ENCODE data around the gene THAP3. TPM values are rescaled to one million over a fixed set of nuclear protein-coding genes. Genes with fewer than 3 reads are reported as not detected.

Gene THAP3
- total and polyA plus RNA-seq, 9 of the 15 experiments (the other 6 are each of a cell fraction or from before 2014, with no cell fraction given): 1.9 to 31.2 (median 18.2) TPM

DNA sequence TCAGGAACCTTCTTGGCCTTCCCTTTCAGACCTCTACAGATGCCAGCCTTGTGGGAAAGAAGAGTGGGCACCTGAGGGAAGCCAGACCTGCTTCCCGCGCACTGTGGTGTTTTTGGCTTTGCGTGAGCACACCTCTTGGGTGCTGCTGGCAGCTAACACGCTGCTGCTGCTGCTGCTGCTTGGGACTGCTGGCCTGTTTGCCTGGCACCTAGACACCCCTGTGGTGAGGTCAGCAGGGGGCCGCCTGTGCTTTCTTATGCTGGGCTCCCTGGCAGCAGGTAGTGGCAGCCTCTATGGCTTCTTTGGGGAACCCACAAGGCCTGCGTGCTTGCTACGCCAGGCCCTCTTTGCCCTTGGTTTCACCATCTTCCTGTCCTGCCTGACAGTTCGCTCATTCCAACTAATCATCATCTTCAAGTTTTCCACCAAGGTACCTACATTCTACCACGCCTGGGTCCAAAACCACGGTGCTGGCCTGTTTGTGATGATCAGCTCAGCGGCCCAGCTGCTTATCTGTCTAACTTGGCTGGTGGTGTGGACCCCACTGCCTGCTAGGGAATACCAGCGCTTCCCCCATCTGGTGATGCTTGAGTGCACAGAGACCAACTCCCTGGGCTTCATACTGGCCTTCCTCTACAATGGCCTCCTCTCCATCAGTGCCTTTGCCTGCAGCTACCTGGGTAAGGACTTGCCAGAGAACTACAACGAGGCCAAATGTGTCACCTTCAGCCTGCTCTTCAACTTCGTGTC is 45.9 kb upstream of the THAP3 start:
- Histone ChIP-seq H3K27me3 (ENCODE audit: control insufficient read depth in 2 of 2, insufficient read depth in 2 of 2, low read length in 2 of 2) (no peaks in the 10 kb centered on the region), H3K27ac (ENCODE audit: extremely low read depth, low read depth, low read length) (peak overlapping the region; percentile 49; the same call in 2 of the 3 replicates), H3K4me3 (no peak overlapping the region), H3K36me3 (ENCODE audit: control insufficient read depth, insufficient read depth, low read length) (peaks cover 15% of the 10 kb centered on the region; the same call in 1 of the 3 replicates), H3K9me1 (ENCODE audit: control insufficient read depth, insufficient read depth, low read length) (no peaks in the 10 kb centered on the region), H3K9me3 (replicated peaks; ENCODE audit: control insufficient read depth, insufficient read depth, low read depth, low read length) (no peaks in the 10 kb centered on the region), H3K4me1 (replicated peaks in 1 of 2; ENCODE audit: control insufficient read depth in 2 of 2, insufficient read depth in 2 of 2, low read length in 2 of 2) (peaks cover 30 to 53% of the 10 kb centered on the region in 2 experiments), H3K79me2 (ENCODE audit: control insufficient read depth, insufficient read depth, low read length) (peaks cover 32% of the 10 kb centered on the region), H3K9ac (ENCODE audit: insufficient read depth in 1 of 2, low read depth in 2 of 2, low read length in 2 of 2) (peak overlapping the region; percentile 74 to 96; a peak in 3 of 4 replicates), H4K20me1 (replicated peaks; ENCODE audit: control insufficient read depth, insufficient read depth, low read length) (peaks cover 12% of the 10 kb centered on the region; the same call in 1 of the 2 replicates), H3K4me2 (ENCODE audit: insufficient read depth, low read length) (peak overlapping the region; percentile 96), H2AFZ (ENCODE audit: low read depth, low read length) (peak overlapping the region; percentile 88)
- ChIA-PET POLR2A (interaction anchor here (0.6 to 13.4 kb wide), 7 partner anchors 10 to 39 kb away, joined by 3 to 221 read pairs (median 8); partner anchors contain the start of genes KLHL21 and NOL9), CTCF (ENCODE audit: low intra/inter-chr PET ratio) (no interaction called here)
- no peak for ATAC-seq
- in situ Hi-C loops (cut with MboI): no loop called here
- BruUV-seq (replicated peaks): no TSS peak
- FAIRE-seq: no peak
- intact Hi-C loops (cut with micrococcal nuclease): loop anchor here (1.0 kb wide), 1 partner anchor 24 kb away; the partner anchor contains the start of gene NOL9
- 66% methylated on average over 14 of the region's 14 CpGs for WGBS (ENCODE audit: insufficient coverage, low coverage, missing lambda C conversion rate)
- peak in 1 of 4 experiments; percentile 32 for DNase-seq (ENCODE audit: extremely low read depth in 1 of 4, low spot score in 3 of 4)
- TF ChIP-seq ZKSCAN8 (CRISPR knock-in tag; IDR thresholded peaks at IDR 0.05) (no peak), RBM14 (IDR thresholded peaks at IDR 0.05; ENCODE audit: borderline replicate concordance, insufficient read depth, low read depth, low read length) (no peak), ZSCAN29 (IDR thresholded peaks at IDR 0.05) (no peak), ARHGAP35 (IDR thresholded peaks at IDR 0.05; ENCODE audit: partially characterized antibody) (no peak), CEBPG (CRISPR knock-in tag; IDR thresholded peaks at IDR 0.05) (0 out of 2 replicates have a peak, but pooled peaks have one; percentile 15), CEBPG (tag; conservative IDR thresholded peaks at IDR 0.05 in 1 of 2, IDR thresholded peaks at IDR 0.05 in 1 of 2) (no peak), NR1H2 (CRISPR knock-in tag; IDR thresholded peaks at IDR 0.05) (no peak), BRD4 (IDR thresholded peaks at IDR 0.05) (no peak), ETV1 (tag; conservative IDR thresholded peaks at IDR 0.05; ENCODE audit: low read depth) (no peak), CBFB (CRISPR knock-in tag; IDR thresholded peaks at IDR 0.05) (peak; percentile 36; the same call in 1 of the 2 replicates), XRCC4 (IDR thresholded peaks at IDR 0.05; ENCODE audit: extremely low read depth, insufficient read depth, insufficient read length) (no peak), ZNF696 (CRISPR knock-in tag; conservative IDR thresholded peaks at IDR 0.05) (no peak), CCAR2 (IDR thresholded peaks at IDR 0.05; ENCODE audit: low read depth, low read length) (no peak)
- TF ChIP-seq, protein P1, sequence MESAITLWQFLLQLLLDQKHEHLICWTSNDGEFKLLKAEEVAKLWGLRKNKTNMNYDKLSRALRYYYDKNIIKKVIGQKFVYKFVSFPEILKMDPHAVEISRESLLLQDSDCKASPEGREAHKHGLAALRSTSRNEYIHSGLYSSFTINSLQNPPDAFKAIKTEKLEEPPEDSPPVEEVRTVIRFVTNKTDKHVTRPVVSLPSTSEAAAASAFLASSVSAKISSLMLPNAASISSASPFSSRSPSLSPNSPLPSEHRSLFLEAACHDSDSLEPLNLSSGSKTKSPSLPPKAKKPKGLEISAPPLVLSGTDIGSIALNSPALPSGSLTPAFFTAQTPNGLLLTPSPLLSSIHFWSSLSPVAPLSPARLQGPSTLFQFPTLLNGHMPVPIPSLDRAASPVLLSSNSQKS (CRISPR knock-in tag; IDR thresholded peaks at IDR 0.05): no peak
- TF ChIP-seq, protein P2, sequence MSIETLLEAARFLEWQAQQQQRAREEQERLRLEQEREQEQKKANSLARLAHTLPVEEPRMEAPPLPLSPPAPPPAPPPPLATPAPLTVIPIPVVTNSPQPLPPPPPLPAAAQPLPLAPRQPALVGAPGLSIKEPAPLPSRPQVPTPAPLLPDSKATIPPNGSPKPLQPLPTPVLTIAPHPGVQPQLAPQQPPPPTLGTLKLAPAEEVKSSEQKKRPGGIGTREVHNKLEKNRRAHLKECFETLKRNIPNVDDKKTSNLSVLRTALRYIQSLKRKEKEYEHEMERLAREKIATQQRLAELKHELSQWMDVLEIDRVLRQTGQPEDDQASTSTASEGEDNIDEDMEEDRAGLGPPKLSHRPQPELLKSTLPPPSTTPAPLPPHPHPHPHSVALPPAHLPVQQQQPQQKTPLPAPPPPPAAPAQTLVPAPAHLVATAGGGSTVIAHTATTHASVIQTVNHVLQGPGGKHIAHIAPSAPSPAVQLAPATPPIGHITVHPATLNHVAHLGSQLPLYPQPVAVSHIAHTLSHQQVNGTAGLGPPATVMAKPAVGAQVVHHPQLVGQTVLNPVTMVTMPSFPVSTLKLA (conservative IDR thresholded peaks at IDR 0.05): no peak
- TF ChIP-seq, protein P3, sequence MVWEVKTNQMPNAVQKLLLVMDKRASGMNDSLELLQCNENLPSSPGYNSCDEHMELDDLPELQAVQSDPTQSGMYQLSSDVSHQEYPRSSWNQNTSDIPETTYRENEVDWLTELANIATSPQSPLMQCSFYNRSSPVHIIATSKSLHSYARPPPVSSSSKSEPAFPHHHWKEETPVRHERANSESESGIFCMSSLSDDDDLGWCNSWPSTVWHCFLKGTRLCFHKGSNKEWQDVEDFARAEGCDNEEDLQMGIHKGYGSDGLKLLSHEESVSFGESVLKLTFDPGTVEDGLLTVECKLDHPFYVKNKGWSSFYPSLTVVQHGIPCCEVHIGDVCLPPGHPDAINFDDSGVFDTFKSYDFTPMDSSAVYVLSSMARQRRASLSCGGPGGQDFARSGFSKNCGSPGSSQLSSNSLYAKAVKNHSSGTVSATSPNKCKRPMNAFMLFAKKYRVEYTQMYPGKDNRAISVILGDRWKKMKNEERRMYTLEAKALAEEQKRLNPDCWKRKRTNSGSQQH (CRISPR knock-in tag; IDR thresholded peaks at IDR 0.05): no peak

Measured in K562 (cell line).